ENCODE results near the gene C2orf72. TPM values are rescaled to one million over a fixed set of nuclear protein-coding genes. Genes with fewer than 3 reads are reported as not detected.

Gene C2orf72
- total and polyA plus RNA-seq, 4 donors = 33.2 to 141 (median 84.9) TPM

GRCh38 chr2:231013820-231014219 is 23.5 kb upstream of the C2orf72 start:
- Histone ChIP-seq H3K27ac (ENCODE audit: low read depth in 1 of 2, low read length in 2 of 2) (no peak overlapping the region), H3K4me1 (ENCODE audit: control insufficient read depth in 4 of 4, insufficient read depth in 4 of 4, low read length in 3 of 4) (peaks cover 0 to 4% (median 1%) of the 10 kb centered on the region in 4 donors), H3K9ac (ENCODE audit: low read depth in 1 of 2, low read length in 2 of 2) (no peak overlapping the region), H3K27me3 (ENCODE audit: control insufficient read depth in 4 of 4, insufficient read depth in 4 of 4, low read length in 3 of 4) (no peaks in the 10 kb centered on the region), H3K9me3 (ENCODE audit: control insufficient read depth in 4 of 4, low read length in 3 of 4) (no peaks in the 10 kb centered on the region), H3K36me3 (ENCODE audit: control insufficient read depth in 4 of 4, insufficient read depth in 3 of 4, low read depth in 1 of 4, low read length in 3 of 4) (no peaks in the 10 kb centered on the region), H3K4me3 (ENCODE audit: low read depth in 1 of 3, low read length in 3 of 3) (no peak overlapping the region)
- TF ChIP-seq TAF1 (conservative IDR thresholded peaks at IDR 0.05) = no peak
- no peak for TF ChIP-seq NR2F2 (IDR thresholded peaks at IDR 0.05)
- no peak for TF ChIP-seq MAX (IDR thresholded peaks at IDR 0.05)
- no peak for TF ChIP-seq ATF3 (IDR thresholded peaks at IDR 0.05)
- no peak for TF ChIP-seq HNF4G (IDR thresholded peaks at IDR 0.05)
- TF ChIP-seq REST (IDR thresholded peaks at IDR 0.05) = no peak
- TF ChIP-seq ZBTB33 (IDR thresholded peaks at IDR 0.05) = no peak
- TF ChIP-seq JUND (IDR thresholded peaks at IDR 0.05) = no peak
- TF ChIP-seq FOXA2 (IDR thresholded peaks at IDR 0.05) = no peak
- TF ChIP-seq FOXA1 (IDR thresholded peaks at IDR 0.05) = no peak
- TF ChIP-seq SP1 (IDR thresholded peaks at IDR 0.05) = no peak
- no peak for TF ChIP-seq HNF4A (conservative IDR thresholded peaks at IDR 0.05)
- no peak for TF ChIP-seq CTCF (IDR thresholded peaks at IDR 0.05; ENCODE audit: low read depth, low read length, missing input control)
- no peak for TF ChIP-seq RXRA (IDR thresholded peaks at IDR 0.05)
- no peak for TF ChIP-seq RAD21 (IDR thresholded peaks at IDR 0.05)
- no peak for TF ChIP-seq EGR1 (IDR thresholded peaks at IDR 0.05; ENCODE audit: low read depth in 2 of 2)
- 52% methylated on average over 3 of the region's 3 CpGs for WGBS
- no peak for DNase-seq (ENCODE audit: low spot score)

- WGBS = 86% methylated on average over 7 of the region's 7 CpGs
- no peak for TF ChIP-seq RAD21 (IDR thresholded peaks at IDR 0.05)
- no peak for DNase-seq (ENCODE audit: low spot score)
- Histone ChIP-seq H3K4me1 (ENCODE audit: control insufficient read depth in 4 of 4, insufficient read depth in 4 of 4, low read length in 3 of 4) (peaks cover 0 to 4% (median 1%) of the 10 kb centered on the region in 4 donors), H3K27me3 (ENCODE audit: control insufficient read depth in 4 of 4, insufficient read depth in 4 of 4, low read length in 3 of 4) (no peaks in the 10 kb centered on the region), H3K27ac (ENCODE audit: low read depth in 1 of 2, low read length in 2 of 2) (no peak overlapping the region), H3K4me3 (ENCODE audit: low read depth in 1 of 3, low read length in 3 of 3) (no peak overlapping the region), H3K9ac (ENCODE audit: low read depth in 1 of 2, low read length in 2 of 2) (no peak overlapping the region), H3K36me3 (ENCODE audit: control insufficient read depth in 4 of 4, insufficient read depth in 3 of 4, low read depth in 1 of 4, low read length in 3 of 4) (no peaks in the 10 kb centered on the region), H3K9me3 (ENCODE audit: control insufficient read depth in 4 of 4, low read length in 3 of 4) (no peaks in the 10 kb centered on the region)
These were observed 21.8 kb upstream of the C2orf72 start for GRCh38 chr2:231015478-231015877.
